Activated T-cell treated with anti-CD3 and anti-CD28 coated beads, Interleukin-2, amount 50 U/mL, for 48 hours (primary cell): ENCODE data around the gene MTSS2.
"Not testable (repeated sequence)": the region's sequence is repeated elsewhere in the genome, so short reads cannot be mapped to it uniquely, and the experiment has no call there.

Source experiments
- DNase-seq, 2 experiments: peaks; one replicate each; pipeline ENCODE4 v3.0.0-alpha.2; 2020

Gene MTSS2

DNA sequence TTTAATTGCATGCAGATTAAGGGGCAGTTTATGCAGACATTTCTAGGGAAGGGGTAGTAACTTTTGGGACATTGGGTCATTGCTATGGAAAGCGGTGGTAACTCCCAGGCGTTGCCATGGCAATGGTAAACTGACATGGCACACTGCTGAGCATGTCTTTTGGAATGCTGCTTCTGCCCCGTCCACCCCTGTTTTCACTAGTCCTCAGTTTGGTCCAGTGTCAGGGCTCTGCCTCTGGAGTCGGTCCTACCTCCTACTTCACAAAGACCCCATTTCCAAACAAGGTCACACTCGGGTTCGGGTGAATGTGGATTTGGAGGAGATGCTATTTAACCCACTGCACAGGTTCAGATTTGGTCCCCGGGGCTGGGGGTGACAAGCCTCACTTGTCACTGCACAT is 36.6 kb downstream of the MTSS2 start:
- no peak for DNase-seq

DNA sequence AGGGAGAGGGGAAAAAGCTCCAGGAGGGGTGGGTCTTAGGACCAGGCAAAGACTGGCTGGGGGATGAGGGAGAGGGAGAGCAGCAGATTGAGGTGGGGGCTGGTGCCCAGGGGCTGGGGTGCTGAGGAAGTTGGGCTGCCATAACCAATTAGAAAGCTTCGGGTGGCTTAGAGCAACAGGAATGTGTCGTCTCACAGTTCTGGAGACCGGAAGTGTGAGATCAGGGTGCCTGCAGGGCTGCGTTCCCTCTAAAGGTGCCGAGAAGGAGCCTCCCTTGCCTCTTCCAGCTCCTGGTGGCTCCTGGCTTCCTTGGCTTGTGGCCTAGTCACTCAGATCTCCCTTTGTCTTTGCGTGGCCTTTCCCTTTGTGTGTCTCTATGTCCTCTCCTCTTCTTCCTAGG is 37.2 kb downstream of the MTSS2 start:
- DNase-seq, result no peak

DNA sequence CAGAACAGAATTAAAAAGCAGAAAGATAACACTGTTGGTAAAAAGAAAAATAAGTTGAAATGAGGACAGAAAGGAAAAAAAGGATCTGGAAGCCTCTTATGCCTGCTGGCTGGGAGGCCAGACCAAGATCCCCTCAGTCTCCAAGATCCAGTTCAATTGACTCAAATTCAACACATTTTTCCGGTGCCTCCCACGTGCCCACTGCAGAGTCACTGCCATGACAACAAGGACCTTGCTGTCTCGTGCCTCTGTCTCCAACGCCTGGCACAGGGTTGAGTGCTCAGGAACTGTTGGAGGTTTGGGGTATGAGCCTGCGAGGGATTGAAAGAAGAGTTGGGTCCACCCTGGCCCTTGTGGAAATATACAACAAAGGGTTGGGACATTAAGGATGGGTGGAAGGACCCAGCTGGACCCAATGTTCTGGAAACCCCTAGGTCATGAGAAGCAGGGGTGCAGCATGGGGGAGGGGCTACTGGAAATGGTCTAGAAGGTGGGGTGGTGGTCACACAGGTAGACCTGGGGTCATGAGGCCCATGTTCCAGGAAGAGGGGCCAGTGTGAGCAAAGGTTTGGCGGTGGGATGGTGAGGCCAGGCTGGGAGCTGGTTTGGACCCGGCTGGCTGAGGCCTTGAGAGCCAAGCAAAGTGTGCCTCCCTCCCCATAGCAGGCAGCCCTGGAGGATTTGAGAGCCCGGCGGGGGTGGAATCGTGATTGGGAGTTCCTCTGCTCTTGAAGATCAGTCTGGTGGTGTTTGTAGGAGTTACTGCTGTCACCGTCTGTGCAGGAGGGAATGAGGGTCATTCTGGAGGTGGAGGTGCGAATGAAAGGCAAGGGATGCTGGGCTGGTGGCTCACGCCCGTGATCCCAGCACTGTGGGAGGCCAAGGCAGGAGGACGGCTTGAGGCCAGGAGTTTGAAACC is 38.2 kb downstream of the MTSS2 start:
- no peak for DNase-seq

DNA sequence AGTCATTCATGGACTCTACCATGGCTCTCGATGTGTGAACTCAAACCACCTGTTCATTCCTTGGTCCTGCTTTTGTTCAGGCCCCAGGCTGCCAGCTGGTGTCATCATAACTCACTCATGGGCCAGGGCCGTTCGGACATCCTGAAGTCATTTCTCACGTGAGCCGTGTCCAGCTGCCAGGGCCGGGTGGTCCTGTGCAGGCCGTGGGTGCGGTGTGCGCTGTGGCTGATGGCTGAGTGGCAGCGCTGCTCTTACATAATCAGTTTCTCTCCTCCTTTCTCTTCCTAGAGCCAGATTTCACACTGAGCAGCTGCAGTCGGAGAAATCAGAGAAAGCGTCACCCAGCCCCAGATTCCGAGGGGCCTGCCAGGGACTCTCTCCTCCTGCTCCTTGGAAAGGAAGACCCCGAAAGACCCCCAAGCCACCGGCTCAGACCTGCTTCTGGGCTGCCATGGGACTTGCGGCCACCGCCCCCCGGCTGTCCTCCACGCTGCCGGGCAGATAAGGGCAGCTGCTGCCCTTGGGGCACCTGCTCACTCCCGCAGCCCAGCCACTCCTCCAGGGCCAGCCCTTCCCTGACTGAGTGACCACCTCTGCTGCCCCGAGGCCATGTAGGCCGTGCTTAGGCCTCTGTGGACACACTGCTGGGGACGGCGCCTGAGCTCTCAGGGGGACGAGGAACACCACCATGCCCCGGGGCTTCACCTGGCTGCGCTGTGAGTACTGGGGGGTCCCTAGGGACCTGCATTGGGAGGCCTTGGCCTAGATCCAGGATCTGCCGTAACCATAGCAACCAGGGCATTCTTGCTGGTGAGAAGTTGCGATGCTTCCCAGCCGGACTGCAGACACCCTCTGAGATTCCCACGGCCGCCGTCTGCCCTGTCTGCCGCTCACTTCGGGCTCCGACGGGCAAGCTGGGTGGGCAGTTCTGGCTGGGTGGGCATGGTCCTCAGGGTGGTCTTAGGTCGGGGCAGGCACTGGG is 39.3 kb downstream of the MTSS2 start, which contains the start of gene IL34:
Gene IL34, plus strand, starts transcription at position 300 of the 982 bp plus-strand sequence. Its CDS starts 389 bp downstream, at position 689.
- DNase-seq, result no peak

DNA sequence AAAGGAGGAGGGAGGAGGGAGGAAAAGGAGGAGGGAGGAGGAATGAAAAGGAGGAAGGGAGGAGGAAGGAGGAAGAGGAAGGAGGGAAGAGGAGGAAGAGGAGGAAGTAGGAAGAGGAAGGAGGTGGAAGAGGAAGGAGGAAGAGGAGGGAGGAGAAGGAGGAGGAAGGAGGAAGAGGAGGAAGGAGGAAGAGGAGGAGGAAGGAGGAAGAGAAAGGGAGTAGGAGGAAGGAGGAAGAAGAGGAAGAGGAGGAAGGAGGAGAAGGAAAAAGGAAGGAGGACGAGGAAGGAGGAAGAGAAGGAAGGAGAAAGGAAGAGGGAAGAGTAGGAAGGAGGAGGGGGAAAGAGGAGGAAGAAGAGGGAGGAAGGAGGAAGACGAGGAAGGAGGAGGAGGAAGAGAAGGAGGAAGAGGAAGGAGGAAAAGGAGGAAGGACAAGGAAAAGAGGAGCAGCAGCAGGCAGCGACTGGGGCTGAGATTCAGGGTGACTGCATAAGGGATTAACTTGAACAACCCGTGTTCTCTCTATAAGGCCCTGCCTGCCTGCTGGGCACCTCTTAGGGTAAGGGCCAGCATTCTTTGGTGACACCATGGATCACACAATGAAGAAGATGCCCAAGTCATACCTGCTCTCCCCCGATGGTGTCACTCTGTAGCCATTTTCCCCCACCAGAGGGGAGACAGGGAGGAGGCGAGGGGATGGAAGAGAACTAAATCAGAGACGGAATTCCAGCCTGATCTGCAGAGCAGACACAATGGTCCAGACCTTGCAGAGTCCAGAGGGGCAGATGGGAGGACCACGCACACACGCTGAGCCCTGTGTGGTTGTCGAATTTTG is 40.9 kb downstream of the MTSS2 start:
- no peak for DNase-seq

DNA sequence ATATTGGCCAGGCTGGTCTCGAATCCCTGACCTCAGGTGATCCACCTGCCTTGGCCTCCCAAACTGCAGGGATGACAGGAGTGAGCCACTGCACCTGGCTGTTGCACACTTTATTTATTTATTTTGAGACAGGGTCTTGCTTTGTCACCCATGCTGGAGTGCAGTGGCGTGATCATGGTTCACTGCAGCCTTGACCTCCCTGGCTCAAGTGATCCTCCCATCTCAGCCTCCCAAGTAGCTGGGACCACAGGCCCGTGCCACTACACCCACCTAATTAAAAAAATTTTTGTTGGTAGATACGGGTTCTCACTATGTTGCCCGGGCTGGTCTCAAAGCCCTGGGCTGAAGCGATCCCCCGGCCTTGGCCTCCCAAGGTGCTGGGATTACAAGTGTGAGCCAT is 42.6 kb downstream of the MTSS2 start:
- not testable (repeated sequence) for DNase-seq

DNA sequence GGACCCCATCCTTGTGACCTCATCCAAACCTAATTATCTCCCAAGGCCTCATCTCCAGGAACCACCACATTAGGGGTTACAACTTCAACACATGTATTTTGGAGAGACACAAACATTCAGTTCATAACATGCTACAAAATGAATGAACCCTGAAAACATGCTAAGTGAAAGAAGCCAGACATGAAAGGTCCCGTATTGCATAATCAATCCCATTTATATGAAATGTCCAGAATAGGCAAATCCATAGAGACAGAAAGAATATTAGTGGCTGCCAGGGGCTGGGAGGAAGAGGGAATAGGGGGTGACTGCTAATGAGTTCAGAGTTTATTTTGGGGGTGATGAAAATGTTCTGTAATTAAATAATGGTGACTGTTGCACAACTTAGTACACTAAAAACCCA is 43.2 kb downstream of the MTSS2 start:
- DNase-seq, result no peak

DNA sequence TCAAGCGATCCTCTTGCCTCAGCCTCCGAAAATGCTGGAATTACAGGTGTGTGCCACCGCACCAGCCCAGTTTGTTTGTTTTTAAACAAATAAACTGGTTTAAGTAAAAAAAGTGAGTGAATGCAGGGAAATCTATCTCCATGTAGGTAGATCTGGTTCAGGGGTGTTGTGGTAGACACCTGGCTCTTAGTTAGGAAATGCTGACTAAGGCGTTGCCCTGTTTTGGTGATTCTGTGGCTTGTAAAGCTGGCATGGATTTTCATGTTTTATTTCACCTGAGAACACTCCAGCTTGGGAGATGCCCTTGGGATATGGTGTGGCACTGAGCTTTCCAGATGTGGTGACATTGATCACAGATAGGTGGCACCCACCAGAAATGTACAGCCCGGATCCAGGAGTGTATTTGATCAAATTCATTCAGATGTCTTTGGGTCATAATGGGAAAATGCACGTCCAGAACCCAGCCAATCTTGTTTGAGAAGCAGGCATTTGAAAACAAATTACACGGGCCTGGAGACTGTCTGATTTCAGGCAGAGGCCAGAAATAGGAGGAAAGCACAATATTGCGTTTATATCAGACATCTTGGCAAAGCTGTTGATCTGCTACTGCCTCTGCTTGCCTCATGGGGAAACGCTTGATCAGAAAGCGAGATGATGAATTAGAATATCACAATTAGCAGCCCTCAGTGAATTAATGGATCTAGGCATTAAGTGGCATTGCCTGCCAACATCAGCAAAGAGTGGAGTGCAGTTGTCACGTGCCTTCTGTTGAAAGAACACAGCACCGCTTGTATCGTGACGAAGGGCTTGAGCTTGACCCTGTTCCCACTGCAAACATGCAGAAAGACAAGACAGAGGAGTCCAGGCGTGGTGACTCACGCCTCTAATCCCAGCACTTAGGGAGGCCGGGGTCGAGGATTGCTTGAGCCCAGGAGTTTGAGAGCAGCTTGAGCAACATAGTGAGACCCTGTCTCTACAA is 46.8 kb downstream of the MTSS2 start:
- no peak for DNase-seq
